ENCODE measurements around the gene FBXL13.

GRCh38 chr7:102823390-102824119 lies 251.0 kb downstream of the FBXL13 start:
- TF ChIP-seq CTCF (IDR thresholded peaks at IDR 0.05) (no peak), POLR2A (IDR thresholded peaks at IDR 0.05) (no peak)
